Mesenteric fat pad (tissue), 1 donor: ENCODE data around the gene APOM. TPM values are rescaled to one million over a fixed set of nuclear protein-coding genes. Genes with fewer than 3 reads are reported as not detected.

Source experiments
- DNase-seq: peaks from one replicate; pipeline ENCODE4 v3.0.0-alpha.2; 2020; ENCODE audit warnings: low spot score
- total RNA-seq: library from RNA; stranded (reverse); fragmentation: NEBNext Ultra II Directional; extraction: Animal tissue kit (Norgen Biotek cat#: 25700); gene quantifications from one replicate; pipeline ENCODE4 v1.2.1, GENCODE V29; 2021
- donor health status: DM: yes; HTN: yes; CAD: no.

Gene APOM
- total RNA-seq, 1 donor from 2014 or later: 3.3 TPM

DNA sequence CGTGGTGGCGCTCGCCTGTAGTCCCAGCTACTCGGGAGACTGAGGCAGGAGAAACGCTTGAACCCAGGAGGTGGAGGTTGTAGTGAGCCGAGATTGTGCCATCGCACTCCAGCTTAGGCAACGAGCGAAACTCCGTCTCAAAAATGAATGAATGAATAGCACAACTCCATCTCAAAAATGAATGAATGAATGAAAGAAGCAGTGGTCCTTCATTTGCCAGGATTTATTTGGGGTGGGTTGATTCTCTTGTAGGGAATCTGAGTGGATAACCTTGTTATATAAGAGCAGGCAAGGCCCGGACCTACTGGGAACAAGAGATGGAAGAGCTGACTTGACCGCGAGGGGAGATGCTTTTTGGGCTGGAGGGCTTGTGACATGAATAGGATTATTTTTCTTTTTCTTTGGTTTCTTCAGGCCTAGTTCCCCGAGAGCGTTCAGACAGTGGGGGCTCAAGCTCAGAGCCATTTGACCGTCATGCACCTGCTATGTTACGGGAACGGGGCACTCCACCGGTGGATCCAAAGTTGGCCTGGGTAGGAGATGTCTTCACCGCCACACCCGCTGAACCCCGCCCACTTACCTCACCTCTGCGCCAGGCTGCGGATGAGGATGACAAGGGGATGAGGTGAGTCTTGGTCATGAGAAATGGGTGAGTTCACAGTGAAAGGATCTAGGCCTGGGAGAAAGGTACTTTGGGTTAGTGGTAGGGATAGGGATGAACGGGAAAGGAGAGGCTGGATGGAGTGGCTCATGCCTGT, 25.3 kb upstream of the APOM start:
- no peak for DNase-seq

DNA sequence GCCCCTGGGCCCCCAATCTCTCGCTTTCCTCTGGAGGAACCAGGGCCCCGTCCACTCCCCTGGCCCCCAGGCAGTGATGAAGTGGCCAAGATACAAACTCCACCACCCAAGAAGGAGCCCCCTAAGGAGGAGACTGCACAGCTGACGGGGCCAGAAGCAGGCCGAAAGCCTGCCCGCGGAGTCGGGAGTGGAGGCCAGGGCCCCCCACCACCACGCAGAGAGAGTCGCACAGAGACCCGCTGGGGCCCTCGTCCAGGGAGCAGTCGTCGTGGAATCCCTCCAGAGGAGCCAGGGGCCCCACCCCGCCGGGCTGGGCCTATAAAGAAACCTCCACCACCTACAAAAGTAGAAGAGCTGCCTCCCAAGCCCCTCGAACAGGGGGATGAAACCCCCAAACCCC, 24.5 kb upstream of the APOM start:
- DNase-seq: no peak

DNA sequence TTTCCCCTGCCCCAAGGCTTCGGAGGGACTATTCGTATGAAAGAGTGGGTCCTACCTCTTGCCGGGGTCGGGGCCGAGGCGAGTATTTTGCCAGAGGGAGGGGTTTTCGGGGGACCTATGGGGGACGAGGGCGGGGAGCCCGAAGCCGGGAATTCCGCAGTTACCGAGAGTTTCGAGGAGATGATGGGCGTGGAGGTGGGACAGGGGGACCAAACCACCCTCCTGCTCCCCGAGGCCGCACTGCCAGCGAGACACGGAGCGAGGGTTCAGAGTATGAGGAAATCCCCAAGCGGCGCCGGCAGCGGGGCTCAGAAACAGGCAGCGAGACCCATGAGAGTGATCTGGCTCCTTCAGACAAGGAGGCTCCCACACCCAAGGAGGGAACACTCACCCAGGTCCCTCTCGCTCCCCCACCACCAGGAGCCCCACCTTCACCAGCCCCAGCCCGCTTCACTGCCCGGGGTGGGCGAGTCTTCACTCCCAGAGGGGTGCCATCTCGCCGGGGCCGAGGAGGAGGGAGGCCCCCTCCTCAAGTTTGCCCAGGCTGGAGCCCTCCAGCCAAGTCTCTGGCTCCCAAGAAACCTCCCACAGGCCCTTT, 23.9 kb upstream of the APOM start:
- no peak for DNase-seq

DNA sequence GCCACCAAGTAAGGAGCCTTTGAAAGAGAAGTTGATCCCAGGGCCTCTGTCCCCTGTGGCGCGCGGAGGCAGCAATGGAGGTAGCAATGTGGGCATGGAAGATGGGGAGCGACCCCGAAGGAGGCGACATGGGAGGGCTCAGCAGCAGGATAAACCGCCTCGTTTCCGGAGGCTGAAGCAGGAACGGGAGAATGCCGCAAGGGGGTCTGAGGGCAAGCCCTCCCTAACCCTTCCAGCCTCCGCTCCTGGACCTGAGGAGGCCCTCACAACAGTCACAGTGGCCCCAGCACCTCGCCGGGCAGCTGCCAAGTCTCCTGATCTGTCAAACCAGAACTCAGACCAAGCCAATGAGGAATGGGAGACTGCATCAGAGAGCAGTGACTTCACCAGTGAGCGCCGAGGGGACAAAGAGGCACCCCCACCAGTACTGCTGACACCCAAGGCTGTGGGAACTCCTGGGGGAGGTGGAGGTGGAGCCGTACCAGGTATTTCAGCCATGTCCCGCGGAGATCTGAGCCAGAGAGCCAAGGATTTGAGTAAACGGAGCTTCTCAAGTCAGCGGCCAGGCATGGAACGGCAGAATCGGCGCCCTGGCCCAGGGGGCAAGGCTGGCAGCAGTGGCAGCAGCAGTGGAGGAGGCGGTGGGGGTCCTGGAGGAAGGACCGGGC, 23.3 kb upstream of the APOM start:
- no peak for DNase-seq

DNA sequence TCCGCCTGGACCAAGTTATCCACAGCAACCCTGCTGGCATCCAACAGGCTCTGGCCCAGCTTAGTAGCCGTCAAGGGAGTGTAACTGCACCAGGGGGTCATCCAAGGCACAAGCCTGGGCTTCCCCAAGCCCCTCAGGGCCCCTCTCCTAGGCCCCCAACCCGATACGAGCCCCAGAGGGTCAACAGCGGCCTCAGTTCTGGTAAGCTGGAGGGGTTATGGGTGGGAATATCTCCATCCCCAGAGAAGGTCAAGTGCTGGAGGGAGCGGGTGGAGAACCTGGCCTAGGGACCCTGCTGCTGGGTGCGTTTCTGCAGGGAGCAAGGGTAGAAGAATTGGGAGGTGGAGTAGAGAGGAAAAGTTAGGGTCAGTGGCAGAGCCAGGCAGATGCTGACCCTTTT, 22.2 kb upstream of the APOM start:
- no peak for DNase-seq

DNA sequence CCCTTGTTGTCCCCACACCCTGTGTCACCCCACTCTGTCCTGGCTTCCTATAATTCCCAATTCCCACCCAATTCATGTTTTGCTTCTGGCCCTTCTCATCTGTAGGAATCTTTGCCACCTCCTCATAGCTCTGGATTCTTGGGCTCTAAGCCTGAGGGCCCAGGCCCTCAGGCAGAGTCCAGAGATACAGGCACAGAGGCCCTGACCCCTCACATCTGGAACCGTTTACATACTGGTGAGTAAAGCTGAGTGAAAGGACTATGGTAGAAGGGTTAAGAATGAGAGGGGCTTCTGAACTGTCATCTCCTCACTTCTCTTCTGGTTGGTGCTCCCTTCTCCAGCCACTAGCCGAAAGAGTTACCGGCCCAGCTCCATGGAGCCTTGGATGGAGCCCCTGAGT, 21.6 kb upstream of the APOM start:
- no peak for DNase-seq

DNA sequence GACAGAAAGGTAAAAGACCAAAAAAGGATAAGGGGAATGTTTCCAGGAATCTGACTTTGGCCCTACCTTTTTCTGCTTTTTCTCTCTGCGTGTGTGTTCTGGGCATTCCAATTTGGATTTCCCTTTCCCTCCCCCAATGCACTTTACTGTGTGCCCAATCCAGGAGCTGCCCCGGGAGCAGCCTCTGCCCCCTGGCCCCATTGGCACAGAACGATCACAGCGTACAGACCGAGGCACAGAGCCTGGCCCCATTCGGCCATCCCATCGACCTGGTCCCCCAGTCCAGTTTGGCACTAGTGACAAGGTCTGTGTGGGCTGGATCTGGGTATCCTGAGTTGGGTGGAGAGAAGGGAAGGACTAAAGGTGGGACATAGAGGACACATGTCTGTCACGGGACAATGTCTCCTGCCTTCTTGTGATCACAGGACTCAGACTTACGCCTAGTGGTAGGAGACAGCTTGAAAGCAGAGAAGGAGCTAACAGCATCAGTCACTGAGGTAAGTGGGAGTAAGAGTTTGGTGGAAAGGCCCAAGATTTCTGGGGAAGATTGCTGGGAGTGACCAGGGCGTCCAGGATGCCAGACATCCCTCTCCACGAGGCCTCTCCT, 20.6 kb upstream of the APOM start:
- no peak for DNase-seq

DNA sequence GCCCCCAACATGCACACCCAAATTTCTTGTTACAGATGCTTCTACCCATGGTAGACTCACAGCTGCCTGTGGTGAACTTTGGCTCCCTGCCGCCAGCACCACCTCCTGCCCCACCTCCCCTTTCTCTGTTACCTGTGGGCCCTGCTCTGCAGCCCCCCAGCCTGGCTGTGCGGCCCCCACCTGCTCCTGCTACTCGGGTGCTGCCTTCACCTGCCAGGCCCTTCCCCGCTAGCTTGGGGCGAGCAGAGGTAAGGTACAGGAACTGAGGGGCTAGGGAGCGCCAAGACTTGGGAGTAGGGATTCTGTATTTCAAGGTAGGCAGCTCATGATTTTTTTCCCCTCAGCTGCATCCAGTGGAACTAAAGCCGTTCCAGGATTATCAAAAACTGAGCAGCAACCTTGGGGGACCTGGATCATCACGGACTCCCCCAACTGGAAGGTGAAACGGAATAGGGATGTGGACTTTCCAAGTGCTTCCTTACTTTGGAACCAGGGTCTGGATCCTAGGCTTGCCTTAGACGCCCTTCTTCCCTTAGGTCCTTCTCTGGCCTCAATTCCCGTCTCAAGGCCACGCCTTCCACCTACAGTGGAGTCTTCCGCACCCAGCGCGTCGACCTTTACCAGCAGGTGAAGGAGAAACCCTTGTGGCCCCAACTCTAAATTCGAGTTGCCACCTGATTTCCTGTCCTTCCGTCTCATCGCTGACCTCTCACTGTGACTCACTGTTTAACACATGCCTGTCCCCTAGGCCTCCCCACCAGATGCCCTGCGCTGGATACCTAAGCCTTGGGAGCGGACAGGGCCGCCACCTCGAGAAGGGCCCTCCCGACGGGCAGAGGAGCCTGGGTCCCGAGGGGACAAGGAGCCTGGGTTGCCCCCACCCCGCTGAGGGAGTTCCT, 18.7 kb upstream of the APOM start:
- no peak for DNase-seq

DNA sequence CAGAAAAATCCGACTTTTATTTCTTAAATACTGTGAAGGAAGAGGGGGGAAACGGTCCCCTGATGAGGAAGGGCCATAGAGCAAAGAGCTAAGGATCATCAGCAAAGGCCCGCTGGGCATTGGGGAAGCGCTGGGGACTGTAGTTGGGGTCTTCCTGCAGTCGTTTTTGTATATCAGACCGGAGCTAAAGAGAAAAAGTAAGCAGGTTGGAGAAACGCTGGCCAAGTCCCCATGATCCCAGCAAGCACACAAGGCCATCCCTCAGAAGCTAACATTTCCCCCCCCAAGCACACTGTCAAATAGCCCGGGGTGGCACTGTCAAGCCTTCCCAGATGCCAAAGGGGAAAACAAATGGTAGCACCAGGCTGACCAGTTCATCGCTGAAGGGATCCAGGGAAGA, 16.7 kb upstream of the APOM start:
- DNase-seq: no peak

DNA sequence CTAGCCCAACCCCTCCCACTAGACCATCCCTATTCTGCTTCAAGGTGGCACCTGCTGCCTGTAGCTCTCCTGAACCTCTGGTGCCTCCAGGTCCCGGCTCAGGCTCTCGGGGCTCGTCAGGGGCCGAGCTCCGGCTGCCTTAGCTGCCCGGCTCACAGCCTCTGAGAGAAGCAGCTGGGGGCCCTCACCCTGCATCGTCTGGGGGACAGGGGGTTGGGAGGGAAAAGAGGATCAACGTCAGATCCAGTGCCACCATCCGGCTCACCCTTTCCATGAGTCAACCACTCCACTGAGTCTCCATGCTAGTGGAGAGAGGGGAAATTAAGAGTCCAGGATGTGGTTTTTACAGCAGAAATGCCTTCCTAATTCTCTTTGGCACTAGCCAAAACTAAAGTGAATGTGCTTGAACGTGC, 16.2 kb upstream of the APOM start:
- DNase-seq: no peak

DNA sequence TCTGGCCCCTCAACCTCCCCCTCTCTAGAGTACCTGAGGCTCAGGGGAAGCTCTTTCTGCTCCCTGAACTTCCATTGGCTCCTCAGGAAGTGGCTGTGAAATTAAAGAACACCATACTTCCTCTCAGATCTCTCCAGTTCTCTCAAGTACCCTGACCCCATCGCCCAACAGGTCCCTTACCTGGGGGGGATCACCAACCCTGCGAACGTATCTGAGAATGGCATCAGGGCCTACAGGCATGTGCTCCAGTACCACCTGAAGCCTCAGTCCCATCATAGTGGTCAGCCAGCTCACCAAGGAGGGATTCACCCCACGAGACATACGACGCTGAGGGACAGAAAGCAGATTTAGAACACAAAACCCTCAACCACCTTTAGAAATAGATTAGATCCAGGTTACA, 15.1 kb upstream of the APOM start:
- DNase-seq: no peak

DNA sequence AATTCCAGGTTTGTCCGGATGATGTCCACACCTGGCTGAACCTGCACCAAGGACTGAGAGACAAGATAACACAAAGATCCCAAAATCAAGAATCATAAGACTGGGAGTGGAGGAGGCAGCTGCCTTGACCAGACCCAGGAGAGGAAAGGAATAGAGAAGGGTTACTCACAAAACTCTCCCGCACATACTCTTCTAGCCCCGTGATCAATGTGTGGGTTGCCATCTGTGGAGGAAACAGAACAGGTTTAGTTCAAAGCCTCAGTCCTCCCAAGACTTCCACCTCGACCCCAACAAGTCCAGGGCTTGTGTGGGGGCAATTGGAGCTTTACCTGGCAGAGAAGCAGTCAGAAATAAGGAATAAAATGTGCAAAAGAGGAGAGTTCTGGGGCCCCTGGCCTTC, 14.3 kb upstream of the APOM start:
- no peak for DNase-seq

DNA sequence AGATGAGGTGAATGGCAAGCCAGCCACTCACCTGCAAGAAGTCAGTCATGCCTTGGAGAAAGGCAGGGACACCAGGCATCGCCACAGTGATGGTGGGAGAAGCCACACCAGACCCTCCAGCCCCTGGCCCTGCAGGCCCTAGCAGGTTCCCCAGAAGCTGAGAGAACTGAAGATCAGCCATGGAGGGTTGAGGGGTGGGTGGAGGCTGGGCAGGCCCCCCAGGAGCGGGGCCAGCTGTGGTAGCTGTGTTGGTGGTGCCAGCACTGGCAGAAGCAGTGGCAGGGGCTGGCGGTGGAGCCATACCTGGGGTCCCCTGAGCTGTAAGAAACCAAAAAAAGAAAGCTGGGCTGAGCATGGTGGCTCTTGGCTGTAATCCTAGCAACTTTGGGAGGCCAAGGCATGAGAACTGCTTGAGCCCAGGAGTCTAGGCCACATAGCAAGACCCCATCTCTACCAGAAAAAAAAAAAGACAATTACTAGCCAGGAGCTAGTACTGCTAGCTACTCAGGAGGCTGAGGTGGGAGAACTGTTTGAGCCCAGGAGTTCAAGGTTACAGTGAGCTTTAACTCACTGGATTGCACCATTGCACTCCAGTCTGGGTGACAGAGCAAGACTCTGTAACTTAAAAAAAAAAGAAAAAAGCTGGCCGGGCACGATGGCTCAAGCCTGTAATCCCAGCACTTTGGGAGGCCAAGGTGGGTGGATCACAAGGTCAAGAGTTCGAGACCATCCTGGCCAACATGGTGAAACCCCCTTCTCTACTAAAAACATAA, 12.7 kb upstream of the APOM start:
- DNase-seq: no peak

DNA sequence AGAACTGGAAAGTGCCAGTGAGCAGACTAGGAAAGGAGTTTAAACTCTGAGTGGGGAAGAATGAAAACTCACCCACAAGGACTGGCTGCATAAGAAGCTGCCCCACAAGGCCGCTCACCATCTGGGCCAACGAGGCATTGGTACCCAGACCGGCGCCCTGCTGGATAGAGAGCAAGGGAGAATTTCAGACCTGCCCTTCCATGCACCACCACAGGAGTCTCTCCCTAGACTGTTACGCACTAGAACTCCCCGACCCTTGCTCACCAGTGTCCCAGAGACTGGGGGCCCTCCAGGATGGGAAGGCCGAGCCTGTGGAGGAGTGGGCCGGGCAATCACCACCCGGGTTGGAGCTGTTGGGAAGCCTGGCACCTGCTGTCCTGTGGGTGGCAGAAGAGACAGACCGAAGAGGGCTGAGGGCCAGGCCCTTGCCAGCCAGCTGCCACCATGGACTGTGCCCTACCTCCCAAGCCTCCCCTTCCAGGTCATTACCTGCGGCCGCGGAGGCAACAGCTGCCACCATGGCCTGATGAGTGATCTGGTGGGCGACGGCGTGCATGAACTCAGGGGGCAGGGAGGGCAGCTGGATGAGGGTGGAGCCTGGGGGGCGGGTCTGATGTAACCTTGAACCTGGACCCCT, 11.8 kb upstream of the APOM start:
- DNase-seq: no peak

DNA sequence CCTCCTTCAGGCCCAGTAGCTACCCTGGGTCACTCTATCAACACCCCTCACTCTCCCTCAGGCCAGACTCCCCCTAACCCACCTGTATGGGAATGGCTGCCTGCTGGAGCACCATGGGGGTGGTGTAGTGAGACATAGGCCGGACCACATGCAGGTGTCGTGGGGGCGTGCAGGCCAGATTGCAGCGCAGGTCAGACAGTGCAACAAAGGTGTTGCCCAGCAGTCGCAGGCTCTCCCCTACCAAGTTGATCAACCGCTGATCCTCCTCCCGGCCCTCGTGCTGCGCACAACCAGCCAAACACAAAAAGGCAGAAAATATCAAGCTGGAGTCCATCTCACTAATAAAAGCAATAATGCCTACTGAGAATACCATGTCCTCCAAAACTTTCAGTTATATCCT, 10.4 kb upstream of the APOM start:
- no peak for DNase-seq

DNA sequence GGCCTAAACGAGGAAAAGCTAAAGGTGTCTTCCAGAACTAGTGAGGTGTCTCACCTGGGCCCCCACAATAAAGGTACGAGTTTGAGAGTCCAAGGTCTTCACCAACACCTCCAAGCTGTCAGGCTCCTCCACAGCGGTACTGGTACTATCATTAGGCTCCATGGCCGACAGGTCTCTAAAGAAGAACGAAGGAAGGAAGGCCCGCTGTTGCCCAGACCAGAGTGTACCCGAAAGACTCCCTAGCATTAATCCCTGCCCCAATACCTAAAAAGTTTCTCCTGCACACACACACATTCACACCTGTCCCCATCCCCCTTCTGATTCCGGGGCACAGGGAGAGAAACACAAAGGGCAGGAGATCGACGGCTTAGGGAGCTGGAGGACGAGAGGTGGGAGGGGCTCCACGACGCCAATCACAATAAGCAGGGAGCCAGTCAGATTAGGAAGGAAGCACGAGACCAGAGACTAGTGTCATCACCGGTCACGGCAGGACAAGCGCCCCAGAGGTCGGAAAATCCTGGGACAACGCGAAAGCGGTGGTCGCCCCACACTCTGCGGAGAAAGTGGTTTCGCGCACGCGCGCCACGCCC, 4.0 kb upstream of the APOM start:
- no peak for DNase-seq

DNA sequence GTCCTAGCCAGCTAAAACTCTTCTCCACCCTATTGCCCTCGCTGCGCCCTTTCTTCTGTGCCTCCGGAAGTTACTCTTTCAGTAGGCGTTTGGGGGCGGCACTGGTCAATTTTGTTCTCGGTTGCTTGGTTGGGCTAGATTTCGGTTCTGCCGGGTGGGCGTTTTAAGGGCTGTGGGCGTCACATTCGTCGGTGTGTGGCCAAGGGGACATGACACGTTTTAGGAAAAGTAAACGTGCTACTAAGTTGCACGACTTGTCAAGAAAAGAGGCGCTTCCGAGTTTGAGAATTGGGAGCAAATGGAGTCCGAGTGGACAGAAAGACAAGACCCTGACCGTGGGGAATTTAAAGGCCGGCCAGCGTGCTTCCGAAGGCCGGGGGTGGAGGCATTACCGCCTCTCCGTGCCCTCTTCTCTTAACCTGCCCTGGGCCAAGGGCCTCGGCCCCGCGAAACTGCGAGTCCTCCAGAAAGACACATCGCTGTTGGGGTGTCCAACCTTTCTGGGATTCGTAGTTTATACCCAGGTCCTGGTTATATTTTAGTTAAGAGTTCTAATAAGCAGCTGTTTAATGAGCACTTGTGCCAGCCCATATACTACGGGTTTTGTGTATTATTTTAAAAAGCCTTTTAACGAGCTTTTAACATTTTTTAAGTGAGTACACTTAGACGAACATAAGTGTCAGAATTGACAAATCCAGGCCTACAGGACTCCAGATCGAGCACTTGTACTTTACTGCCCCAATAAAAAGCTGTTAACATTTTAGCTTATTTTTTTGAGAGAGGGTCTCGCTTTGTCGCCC, 2.6 kb upstream of the APOM start:
- peak; percentile 92 for DNase-seq

DNA sequence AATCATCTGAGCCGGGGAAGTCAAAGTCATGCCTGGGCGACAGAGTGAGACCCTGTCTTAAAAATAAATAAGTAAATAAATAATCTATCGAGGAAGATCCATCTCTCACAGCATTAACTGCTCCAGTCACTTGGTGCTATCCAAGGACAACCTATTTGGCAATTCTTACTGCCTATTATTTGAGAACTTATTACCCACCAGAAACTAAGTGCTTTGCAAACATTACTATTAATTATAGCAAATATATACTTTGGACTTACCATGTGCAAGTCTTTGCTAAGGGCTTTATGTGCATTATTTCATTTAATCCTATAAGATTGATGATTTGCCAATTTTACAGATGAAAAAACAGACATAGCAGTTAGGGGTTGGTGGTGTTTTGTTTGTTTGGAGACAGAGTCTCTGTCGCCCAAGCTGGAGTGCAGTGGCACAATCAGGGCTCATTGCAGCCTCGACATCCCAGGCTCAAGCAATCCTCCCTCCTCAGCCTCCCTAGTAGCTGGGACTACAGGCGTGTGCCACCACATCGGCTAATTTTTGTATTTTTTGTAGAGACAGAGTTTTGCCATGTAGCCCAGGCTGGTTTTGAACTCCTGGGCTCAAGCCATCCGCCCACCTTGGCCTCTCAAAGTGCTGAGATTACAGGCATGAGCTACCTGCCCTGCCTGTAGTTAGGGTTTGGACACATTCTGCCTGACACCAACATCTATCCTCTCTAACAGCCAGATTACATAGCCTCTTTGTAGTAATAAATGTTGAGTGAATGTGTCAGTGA, 933 bp upstream of the APOM start:
- DNase-seq: no peak
